GM10248 (cell line): ENCODE measurements around the gene JDP2.

Experiments
- CTCF ChIA-PET: fragments of 300-600 bp; sonication (Branson Sonifier 250); formaldehyde crosslinking; extraction: SDS; loops from one replicate; lab custom pipeline; 2021; ENCODE audit warnings: antibody characterized with exemption; lab: Yijun Ruan, JAX
- POLR2A ChIA-PET: fragments of 350-650 bp; sonication (Branson Sonifier 250); formaldehyde crosslinking; extraction: SDS; loops from one replicate; lab custom pipeline; 2020; ENCODE audit warnings: antibody characterized with exemption; lab: Yijun Ruan, JAX
- DNase-seq: peaks from one replicate; pipeline ENCODE4 v3.0.0; 2012; ENCODE audit errors: extremely low spot score
- TF ChIP-seq, protein P1 (sequence below): IDR thresholded peaks from 2 replicates; pipeline ENCODE4 v1.5.1; 2012; ENCODE audit warnings: mild to moderate bottlenecking, low read depth; ENCODE audit errors: extremely low read depth, missing control alignments, control extremely low read depth

The JDP2 gene

DNA sequence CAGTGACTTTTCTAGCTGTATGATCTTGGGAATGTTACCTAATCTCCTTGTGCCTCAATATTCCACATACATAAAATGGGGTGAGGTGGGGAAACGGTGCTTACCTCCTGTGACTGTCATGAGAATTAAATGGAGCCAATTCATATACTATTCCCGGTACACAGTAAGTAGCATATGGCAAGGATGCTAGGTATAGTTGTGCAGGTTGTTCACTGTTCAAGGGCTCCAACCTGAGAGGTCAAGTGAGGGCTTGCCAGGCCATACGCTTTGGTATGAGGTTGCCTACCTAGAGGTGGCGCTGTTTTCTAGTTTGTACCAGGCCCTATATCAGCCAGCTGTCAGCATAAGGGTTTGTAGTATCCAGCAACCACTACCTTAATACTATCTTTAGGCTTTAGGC lies 90.8 kb downstream of the JDP2 start:
- DNase-seq: no peak
- TF ChIP-seq, protein P1, sequence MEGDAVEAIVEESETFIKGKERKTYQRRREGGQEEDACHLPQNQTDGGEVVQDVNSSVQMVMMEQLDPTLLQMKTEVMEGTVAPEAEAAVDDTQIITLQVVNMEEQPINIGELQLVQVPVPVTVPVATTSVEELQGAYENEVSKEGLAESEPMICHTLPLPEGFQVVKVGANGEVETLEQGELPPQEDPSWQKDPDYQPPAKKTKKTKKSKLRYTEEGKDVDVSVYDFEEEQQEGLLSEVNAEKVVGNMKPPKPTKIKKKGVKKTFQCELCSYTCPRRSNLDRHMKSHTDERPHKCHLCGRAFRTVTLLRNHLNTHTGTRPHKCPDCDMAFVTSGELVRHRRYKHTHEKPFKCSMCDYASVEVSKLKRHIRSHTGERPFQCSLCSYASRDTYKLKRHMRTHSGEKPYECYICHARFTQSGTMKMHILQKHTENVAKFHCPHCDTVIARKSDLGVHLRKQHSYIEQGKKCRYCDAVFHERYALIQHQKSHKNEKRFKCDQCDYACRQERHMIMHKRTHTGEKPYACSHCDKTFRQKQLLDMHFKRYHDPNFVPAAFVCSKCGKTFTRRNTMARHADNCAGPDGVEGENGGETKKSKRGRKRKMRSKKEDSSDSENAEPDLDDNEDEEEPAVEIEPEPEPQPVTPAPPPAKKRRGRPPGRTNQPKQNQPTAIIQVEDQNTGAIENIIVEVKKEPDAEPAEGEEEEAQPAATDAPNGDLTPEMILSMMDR: peak; percentile 57
- POLR2A ChIA-PET: no interaction called here
- CTCF ChIA-PET: interaction anchor here (0.6 to 12.9 kb wide), 31 partner anchors 10 to 220 kb away, joined by 3 to 105 read pairs (median 4); no protein-coding TSS in a partner anchor

DNA sequence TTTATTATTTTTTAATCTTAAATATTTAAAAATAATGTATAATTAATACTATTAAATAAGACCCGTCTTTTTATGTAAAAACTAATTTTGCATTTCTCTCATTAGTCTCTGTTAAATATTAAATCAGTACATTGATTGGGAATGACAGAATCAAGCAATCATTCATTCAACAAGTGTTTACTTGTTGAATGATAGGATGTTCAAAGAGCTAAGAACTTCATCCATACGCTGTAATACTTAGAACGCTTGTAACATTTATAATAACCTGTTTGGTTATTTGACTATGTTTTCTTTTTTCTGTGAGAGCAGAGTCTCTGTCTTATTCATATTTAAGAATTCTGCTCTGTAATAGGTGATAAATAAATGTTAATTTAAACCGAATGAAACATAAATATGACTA lies 91.6 kb downstream of the JDP2 start:
- POLR2A ChIA-PET: no interaction called here
- CTCF ChIA-PET: interaction anchor here (0.7 to 12.9 kb wide), 24 partner anchors 9 to 221 kb away, joined by 3 to 105 read pairs (median 5); no protein-coding TSS in a partner anchor
- TF ChIP-seq, protein P1: no peak
- no peak for DNase-seq

DNA sequence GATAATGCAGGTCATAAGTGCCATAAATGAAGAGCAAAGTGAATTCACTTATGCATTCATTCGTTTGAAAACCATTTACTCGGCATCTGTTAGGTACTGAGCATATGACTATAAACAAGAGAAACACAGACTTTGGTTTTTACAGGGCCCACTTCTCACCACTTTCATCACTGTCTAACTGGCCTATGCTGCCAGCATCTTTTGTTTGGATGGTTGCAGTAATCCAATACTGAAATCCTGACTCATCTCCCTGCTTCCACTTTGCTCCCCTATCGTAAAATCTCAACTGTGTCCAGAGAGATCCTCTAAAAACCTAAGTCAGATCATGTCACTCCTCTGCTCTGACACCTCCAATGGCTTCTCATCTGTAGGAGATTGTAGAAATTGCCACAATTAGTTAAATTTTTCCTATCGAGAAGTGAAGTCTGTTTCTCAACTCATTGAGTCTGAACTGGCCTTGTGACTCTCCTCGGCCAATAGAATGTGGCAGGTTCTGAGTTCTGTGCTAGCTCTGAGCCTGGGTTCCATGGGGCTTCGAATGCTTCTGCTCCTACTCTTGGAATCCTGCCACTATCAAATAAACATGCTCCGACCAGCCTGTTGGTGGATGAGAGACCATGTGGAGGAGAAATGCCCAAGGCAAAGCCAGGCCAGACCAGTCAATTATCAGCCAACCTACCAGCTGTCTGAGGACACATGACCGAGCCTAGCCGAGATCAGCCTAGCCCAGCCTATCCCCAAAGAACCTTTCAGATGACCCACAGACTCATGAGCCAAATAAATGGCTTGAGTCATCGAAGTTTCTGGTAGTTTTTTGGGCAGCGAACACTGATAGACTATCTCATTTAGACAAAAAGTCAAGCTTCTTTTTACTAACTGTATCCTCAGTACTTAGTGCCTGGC lies 92.3 kb downstream of the JDP2 start:
- POLR2A ChIA-PET: interaction anchor here (0.7 to 1.2 kb wide), 2 partner anchors 20 to 23 kb away, joined by 3 read pairs; no protein-coding TSS in a partner anchor
- CTCF ChIA-PET: interaction anchor here (0.9 to 12.9 kb wide), 28 partner anchors 9 to 221 kb away, joined by 3 to 105 read pairs (median 4); no protein-coding TSS in a partner anchor
- TF ChIP-seq, protein P1: no peak
- DNase-seq: no peak

- TF ChIP-seq, protein P1: no peak
- no peak for DNase-seq
- ChIA-PET POLR2A (interaction anchor here (0.7 to 1.2 kb wide), 2 partner anchors 19 to 22 kb away, joined by 3 read pairs; no protein-coding TSS in a partner anchor), CTCF (interaction anchor here (0.9 to 12.9 kb wide), 14 partner anchors 7 to 136 kb away, joined by 3 to 105 read pairs (median 4); no protein-coding TSS in a partner anchor)
Measured at GRCh38 chr14:75520852-75521251, 93.0 kb downstream of the JDP2 start.

DNA sequence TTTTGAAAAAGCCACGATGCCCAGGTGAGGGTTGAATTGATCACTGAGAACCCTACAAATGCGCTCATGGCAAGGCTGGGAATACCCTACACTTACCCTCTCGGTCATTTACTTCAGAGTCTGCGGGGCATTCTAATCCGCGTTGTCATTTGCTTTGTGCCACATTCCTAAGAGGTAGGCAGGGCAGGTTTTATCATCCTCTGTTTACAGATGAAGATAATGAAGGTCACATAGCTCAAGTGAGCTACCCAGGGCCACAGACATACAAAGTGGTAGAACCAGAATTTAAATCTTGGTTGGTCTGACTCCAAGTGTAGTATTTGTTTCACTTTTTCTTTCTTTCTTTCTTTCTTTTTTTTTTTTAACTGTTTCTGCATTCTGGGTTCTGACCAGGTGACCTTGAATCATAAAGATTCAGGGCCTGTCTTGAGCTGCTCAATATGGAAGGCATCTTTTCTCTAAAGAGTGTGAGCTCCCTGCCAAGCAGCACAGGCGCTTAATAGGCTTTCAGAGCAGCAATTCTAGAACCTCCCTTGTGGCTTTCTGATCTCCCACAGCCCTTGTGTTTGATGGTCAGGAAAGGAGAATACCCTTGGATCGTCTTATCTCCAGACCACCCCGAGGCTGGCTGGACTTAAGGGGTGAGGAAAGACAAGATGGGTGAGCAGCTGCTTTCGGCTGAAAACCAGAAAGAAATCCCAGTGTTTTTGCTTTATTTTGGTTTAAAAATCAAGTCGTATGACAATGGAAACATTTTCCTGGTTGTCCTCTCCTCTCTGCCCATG lies 93.8 kb downstream of the JDP2 start:
- CTCF ChIA-PET: interaction anchor here (1.0 to 12.9 kb wide), 11 partner anchors 8 to 135 kb away, joined by 3 to 105 read pairs (median 6); no protein-coding TSS in a partner anchor
- TF ChIP-seq, protein P1: no peak
- POLR2A ChIA-PET: interaction anchor here (0.5 kb wide), 1 partner anchor 32 kb away, joined by 3 read pairs; no protein-coding TSS in a partner anchor
- no peak for DNase-seq
